DMS79 treated with DMSO at 0.1 percent for 48 hours (cell line): ENCODE data around the gene RAB40B.
"Not testable (repeated sequence)": the region's sequence is repeated elsewhere in the genome, so short reads cannot be mapped to it uniquely, and the experiment has no call there.

Experiments
- DNase-seq: peaks from one replicate; lab custom pipeline; 2025; lab: John Stamatoyannopoulos, UW

Gene RAB40B

GRCh38 chr17:82698065-82698973 is at the start of gene RAB40B:
RAB40B (minus strand) TSS chr17:82698698; CDS start chr17:82698596, 102 bp downstream.
- DNase-seq = peak; percentile 79

- DNase-seq = no peak
Observed at GRCh38 chr17:82745524-82745923, 47.0 kb upstream of the RAB40B start.

- DNase-seq = not testable (repeated sequence)
Observed at GRCh38 chr17:82744736-82745135, 46.2 kb upstream of the RAB40B start.

GRCh38 chr17:82743344-82744219 is 45.1 kb upstream of the RAB40B start:
- no peak for DNase-seq

- DNase-seq = no peak
Observed at GRCh38 chr17:82740906-82741759, 42.6 kb upstream of the RAB40B start.

- DNase-seq = no peak
Observed at GRCh38 chr17:82737967-82738877, 39.7 kb upstream of the RAB40B start.

- no peak for DNase-seq
Observed at GRCh38 chr17:82736511-82737185, 38.1 kb upstream of the RAB40B start.

GRCh38 chr17:82734987-82735866 is 36.7 kb upstream of the RAB40B start, which contains the start of gene FN3K:
FN3K (plus strand) TSS chr17:82735615; CDS start chr17:82735637, 22 bp downstream.
- DNase-seq = peak; percentile 20

GRCh38 chr17:82732118-82732743 is 33.7 kb upstream of the RAB40B start:
- DNase-seq = no peak

- DNase-seq = no peak
Observed at GRCh38 chr17:82729479-82730260, 31.2 kb upstream of the RAB40B start.

- no peak for DNase-seq
Observed at GRCh38 chr17:82726427-82726826, 27.9 kb upstream of the RAB40B start.

GRCh38 chr17:82723169-82723807 is 24.8 kb upstream of the RAB40B start:
- no peak for DNase-seq

GRCh38 chr17:82722341-82723013 is 24.0 kb upstream of the RAB40B start:
- DNase-seq = no peak

GRCh38 chr17:82720204-82720603 is 21.7 kb upstream of the RAB40B start:
- DNase-seq = no peak

- no peak for DNase-seq
Observed at GRCh38 chr17:82718986-82719685, 20.6 kb upstream of the RAB40B start.
